ENCODE results near the gene DAZ3.
"Not testable (repeated sequence)": the region's sequence is repeated elsewhere in the genome, so short reads cannot be mapped to it uniquely, and the experiment has no call there.

The DAZ3 gene, protein sequence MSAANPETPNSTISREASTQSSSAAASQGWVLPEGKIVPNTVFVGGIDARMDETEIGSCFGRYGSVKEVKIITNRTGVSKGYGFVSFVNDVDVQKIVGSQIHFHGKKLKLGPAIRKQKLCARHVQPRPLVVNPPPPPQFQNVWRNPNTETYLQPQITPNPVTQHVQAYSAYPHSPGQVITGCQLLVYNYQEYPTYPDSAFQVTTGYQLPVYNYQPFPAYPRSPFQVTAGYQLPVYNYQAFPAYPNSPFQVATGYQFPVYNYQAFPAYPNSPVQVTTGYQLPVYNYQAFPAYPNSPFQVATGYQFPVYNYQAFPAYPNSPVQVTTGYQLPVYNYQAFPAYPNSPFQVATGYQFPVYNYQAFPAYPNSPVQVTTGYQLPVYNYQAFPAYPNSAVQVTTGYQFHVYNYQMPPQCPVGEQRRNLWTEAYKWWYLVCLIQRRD

DNA sequence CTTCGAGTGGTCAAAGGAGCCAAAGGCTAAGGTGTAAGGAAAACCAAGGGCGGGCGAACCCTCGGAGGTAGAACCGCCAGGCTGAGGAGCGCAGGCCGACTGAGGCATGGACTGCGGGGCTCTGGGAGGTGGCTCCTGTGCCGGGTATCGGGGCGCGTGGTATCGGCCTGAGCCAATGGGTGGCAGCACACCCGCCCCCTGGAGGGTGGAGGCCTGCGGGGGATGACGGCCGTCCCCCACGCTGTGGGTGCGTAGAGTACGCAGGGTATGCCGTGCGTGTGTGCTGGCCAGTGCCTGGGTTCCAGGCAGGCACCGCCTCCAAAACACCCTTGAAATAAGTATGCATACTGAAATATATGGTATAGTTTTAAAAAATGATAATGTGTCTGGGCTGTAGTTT lies at the start of gene DAZ3:
Gene DAZ3 (minus strand): TSS at position 101 of the 400 bp plus-strand sequence. CDS start 208 bp downstream, outside the sequence.
- not testable (repeated sequence) for DNase-seq (ENCODE audit: low read depth)

DNA sequence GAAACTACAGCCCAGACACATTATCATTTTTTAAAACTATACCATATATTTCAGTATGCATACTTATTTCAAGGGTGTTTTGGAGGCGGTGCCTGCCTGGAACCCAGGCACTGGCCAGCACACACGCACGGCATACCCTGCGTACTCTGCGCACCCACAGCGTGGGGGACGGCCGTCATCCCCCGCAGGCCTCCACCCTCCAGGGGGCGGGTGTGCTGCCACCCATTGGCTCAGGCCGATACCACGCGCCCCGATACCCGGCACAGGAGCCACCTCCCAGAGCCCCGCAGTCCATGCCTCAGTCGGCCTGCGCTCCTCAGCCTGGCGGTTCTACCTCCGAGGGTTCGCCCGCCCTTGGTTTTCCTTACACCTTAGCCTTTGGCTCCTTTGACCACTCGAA lies 20.4 kb upstream of the DAZ3 start, which contains the start of gene DAZ4:
Gene DAZ4 (plus strand): TSS at position 301 of the 400 bp plus-strand sequence. CDS start 208 bp downstream, outside the sequence.
- DNase-seq (ENCODE audit: low read depth): not testable (repeated sequence)

DNA sequence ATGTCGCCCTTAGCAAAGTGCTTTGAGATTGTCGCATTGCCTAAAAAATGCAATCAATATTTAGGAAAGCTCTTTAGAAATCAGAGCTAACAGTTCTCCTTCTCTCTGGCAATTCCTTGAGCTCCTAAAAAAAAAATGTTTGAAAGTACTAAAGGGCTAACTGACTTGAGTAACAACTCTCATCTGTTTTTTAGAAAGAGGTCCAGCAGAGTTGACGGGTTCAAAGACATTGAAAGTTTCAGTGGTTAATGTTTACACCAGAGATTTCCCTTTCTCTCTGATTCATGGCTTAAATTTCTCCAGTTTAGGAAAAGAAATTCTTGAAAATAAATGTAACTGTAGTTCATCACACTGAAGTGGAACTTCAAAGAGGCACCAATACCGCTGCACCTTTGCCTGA lies 11.9 kb upstream of the DAZ3 start:
- DNase-seq (ENCODE audit: low read depth): not testable (repeated sequence)

DNA sequence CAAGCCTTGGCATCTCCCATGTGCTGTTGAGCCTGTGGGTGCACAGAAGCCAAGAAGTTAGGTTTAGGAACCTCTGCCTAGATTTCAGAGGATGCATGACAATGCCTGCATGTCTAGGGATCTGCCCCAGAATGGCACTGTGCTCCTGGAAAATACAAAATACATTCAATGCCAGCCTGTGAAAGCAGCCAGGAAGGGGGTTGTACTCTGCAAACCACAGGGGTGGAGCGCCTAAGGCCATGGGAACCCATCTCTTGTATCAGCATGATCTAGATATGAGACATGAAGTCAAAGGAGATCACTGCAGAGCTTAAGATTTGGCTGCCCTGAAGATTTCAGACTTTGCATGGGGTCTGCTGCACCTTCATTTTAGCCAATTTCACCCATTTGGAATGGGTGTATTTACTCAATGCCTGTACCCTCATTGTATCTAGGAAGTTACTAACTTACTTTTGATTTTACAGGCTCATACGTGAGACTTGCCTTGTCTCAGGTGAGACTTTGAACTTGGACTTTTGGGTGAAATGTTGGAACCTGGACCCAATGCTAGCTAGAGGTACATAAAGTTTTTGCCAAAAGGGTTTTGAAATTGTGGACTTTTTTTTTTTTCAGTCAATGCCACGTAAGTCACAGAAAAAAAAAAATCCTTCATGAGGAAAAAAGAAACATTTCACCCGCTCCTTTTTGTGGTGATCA lies 11.1 kb upstream of the DAZ3 start:
- DNase-seq (ENCODE audit: low read depth): not testable (repeated sequence)

DNA sequence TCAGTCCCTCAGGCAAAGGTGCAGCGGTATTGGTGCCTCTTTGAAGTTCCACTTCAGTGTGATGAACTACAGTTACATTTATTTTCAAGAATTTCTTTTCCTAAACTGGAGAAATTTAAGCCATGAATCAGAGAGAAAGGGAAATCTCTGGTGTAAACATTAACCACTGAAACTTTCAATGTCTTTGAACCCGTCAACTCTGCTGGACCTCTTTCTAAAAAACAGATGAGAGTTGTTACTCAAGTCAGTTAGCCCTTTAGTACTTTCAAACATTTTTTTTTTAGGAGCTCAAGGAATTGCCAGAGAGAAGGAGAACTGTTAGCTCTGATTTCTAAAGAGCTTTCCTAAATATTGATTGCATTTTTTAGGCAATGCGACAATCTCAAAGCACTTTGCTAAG lies 8.6 kb upstream of the DAZ3 start:
- not testable (repeated sequence) for DNase-seq (ENCODE audit: low read depth)
